ENCODE measurements around the gene SPTBN1.

Gene SPTBN1

DNA sequence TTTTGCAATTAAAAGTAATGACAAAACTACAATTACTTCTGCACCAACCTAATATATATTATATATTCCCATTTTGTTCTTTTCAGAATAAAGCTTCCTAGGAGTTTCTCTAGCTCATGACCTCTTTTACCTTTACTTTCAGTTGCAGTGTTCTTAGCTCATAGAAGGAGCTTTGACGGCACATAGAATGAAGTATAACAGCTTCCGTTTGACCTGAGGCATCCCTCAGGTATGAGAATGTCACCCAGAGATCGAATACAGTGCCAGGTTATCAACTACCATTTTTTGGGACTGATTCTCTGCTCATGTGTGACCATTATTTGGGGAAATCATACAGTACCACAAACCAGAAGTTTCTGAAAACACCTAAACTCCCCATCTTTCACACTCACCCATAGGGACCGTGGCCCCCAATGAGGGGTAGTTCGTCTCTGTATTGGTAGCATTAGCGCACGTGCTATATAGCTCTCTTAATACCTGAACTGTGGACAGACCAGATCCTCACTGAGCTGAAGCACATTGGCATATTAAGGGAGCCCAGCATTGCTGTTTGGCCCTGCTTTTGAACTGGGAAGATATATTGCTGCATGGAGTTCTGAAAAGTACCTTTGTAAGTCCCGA, 123.0 kb downstream of the SPTBN1 start:
- Histone ChIP-seq H3K4me3 (no peak overlapping the region), H3K27ac (no peak overlapping the region), H3K4me1 (peaks cover 0 to 48% (median 38%) of the 10 kb centered on the region in 4 donors), H3K9me3 (no peaks in the 10 kb centered on the region), H3K27me3 (no peaks in the 10 kb centered on the region), H3K36me3 (no peaks in the 10 kb centered on the region)
- intact Hi-C loops (cut with DNase I; ENCODE audit: low total_unique reads): no loop called here
- no peak for DNase-seq
- TF ChIP-seq, protein P1, sequence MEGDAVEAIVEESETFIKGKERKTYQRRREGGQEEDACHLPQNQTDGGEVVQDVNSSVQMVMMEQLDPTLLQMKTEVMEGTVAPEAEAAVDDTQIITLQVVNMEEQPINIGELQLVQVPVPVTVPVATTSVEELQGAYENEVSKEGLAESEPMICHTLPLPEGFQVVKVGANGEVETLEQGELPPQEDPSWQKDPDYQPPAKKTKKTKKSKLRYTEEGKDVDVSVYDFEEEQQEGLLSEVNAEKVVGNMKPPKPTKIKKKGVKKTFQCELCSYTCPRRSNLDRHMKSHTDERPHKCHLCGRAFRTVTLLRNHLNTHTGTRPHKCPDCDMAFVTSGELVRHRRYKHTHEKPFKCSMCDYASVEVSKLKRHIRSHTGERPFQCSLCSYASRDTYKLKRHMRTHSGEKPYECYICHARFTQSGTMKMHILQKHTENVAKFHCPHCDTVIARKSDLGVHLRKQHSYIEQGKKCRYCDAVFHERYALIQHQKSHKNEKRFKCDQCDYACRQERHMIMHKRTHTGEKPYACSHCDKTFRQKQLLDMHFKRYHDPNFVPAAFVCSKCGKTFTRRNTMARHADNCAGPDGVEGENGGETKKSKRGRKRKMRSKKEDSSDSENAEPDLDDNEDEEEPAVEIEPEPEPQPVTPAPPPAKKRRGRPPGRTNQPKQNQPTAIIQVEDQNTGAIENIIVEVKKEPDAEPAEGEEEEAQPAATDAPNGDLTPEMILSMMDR (IDR thresholded peaks at IDR 0.05): no peak

DNA sequence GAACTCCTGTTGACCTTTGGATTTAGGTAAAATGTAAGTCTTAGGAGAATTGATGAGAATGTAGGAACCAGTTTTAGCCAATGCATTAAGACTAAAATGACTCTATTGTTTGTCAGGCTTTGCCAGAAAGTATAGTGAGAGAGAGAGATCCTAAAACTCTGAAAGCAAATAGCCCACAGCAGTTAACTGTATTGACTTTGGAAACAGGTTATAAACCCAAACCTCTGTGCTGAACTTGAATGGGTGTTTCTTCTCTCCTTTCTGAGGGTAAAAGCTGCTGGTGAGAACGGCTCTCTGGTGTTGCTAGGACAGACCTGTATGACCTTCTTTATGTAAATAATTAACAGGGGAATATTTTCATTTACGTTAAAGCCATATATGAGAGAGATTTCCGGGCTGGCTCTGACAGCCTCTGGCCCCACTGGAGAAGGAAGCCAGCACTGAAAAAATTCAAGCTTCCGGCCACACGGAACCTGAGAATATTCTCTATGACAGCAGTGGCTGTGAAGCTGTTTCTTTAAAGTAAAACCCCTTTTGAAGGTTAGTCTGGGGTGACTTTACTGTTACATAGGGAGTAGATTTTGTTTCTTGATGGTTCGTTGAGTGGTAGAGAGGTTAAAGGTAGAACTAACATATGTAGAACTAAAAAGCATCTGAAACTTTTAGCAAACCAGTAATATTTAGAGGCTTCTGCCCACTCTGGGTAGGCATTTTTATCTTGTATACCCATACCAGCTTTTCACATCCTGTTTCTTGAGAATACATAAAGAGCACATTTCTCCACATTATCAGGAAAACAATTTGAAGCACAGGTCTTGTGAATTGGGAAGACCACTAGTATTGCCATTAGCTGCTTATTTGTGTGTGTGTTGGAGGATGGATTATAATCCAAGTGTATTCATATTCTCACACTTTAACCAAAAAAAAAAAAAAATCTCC, 123.8 kb downstream of the SPTBN1 start:
- Histone ChIP-seq H3K9me3 (no peaks in the 10 kb centered on the region), H3K36me3 (no peaks in the 10 kb centered on the region), H3K4me3 (no peak overlapping the region), H3K4me1 (peaks cover 0 to 44% (median 34%) of the 10 kb centered on the region in 4 donors), H3K27ac (no peak overlapping the region), H3K27me3 (no peaks in the 10 kb centered on the region)
- no peak for DNase-seq
- TF ChIP-seq, protein P1 (IDR thresholded peaks at IDR 0.05): no peak
- intact Hi-C loops (cut with DNase I; ENCODE audit: low total_unique reads): no loop called here

DNA sequence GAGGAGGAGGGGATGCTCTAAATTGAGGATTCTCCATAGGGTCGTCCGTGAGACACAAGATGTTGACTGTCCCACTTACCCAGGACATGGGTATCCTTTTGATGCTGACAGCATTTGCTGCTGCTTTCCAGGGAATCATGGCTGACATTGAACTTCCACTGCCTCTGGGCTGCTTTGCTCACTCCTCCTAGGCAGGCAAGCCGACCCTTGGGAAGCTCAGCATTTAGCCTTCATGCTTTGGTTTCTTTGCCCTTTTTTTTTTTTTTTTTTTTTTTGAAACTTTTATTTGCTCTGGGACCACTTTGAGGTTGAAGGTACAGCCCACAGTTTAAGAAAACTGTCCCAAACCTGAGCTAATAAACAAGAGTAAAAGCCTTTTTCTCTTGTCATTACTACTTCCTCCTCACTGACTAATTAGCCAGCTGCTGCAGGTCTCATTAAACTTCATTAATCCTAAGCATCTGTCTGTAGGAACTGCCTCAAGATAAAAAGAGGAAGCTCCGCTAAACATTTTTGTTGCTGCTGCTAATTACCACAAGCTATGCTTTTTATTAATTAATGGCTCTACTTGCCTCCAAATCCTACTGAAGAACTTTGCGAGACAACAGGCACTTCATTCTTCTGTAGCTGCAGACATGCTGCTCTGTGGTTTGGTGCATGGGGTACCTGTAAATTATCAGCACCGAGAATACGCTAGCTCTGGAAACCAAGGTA, 125.4 kb downstream of the SPTBN1 start:
- TF ChIP-seq, protein P1 (IDR thresholded peaks at IDR 0.05): no peak
- H3K4me1 ChIP-seq: peaks cover 0 to 55% (median 35%) of the 10 kb centered on the region in 4 donors
- no peak overlapping the region for H3K4me3 ChIP-seq
- no peak overlapping the region for H3K27ac ChIP-seq
- intact Hi-C loops (cut with DNase I; ENCODE audit: low total_unique reads): no loop called here
- H3K27me3 ChIP-seq: no peaks in the 10 kb centered on the region
- no peaks in the 10 kb centered on the region for H3K9me3 ChIP-seq
- no peak for DNase-seq
- no peaks in the 10 kb centered on the region for H3K36me3 ChIP-seq

DNA sequence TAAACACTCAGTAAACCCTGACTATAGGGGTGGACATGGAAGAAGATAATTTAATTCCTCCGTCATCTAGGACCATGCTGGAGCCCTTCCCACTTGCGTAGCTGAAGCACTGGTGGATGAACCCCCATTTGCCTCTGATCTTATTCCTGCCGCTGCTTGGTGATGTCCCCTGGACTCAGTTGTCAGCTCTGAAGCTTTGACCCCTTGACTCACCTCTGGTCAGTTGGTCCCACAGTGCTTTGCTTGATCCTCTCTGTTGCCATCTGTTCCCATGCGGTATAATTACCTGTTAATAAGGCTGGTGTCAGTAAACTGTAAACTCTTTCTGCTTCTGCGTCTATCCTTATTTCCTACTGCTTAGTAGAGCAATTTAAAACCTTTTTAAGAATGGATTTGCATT, 126.9 kb downstream of the SPTBN1 start:
- intact Hi-C loops (cut with DNase I; ENCODE audit: low total_unique reads): no loop called here
- no peak overlapping the region for H3K27ac ChIP-seq
- peaks cover 0 to 44% (median 24%) of the 10 kb centered on the region in 4 donors for H3K4me1 ChIP-seq
- H3K9me3 ChIP-seq: no peaks in the 10 kb centered on the region
- DNase-seq: no peak
- H3K36me3 ChIP-seq: no peaks in the 10 kb centered on the region
- no peak overlapping the region for H3K4me3 ChIP-seq
- TF ChIP-seq, protein P1 (IDR thresholded peaks at IDR 0.05): no peak
- H3K27me3 ChIP-seq: no peaks in the 10 kb centered on the region

DNA sequence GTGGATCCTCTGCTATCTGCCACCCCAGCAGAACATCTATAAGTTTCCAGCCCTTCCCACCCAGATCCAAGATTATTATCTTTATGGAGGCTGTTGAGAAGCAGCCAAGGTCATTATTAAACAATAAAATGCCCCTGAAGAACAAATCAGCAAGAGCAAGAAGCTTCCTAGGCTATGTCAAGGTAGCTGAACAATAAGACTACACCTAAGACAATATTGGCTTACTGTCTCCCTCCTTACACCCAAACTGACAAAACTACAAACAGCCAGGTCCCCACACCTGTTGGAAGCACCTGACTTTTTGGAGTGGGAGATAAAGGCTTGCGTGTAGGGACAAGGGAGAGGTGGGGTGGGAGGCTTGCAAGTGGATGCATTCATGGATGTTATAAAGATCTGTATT, 128.5 kb downstream of the SPTBN1 start:
- H3K9me3 ChIP-seq: no peaks in the 10 kb centered on the region
- H3K36me3 ChIP-seq: no peaks in the 10 kb centered on the region
- TF ChIP-seq, protein P1 (IDR thresholded peaks at IDR 0.05): no peak
- intact Hi-C loops (cut with DNase I; ENCODE audit: low total_unique reads): no loop called here
- no peak overlapping the region for H3K4me3 ChIP-seq
- peaks cover 0 to 35% (median 16%) of the 10 kb centered on the region in 4 donors for H3K4me1 ChIP-seq
- no peaks in the 10 kb centered on the region for H3K27me3 ChIP-seq
- DNase-seq: no peak
- H3K27ac ChIP-seq: no peak overlapping the region

All from tibial artery (tissue), 4 donors.